ENCODE measurements around the gene MGLL.

MGLL gene

DNA sequence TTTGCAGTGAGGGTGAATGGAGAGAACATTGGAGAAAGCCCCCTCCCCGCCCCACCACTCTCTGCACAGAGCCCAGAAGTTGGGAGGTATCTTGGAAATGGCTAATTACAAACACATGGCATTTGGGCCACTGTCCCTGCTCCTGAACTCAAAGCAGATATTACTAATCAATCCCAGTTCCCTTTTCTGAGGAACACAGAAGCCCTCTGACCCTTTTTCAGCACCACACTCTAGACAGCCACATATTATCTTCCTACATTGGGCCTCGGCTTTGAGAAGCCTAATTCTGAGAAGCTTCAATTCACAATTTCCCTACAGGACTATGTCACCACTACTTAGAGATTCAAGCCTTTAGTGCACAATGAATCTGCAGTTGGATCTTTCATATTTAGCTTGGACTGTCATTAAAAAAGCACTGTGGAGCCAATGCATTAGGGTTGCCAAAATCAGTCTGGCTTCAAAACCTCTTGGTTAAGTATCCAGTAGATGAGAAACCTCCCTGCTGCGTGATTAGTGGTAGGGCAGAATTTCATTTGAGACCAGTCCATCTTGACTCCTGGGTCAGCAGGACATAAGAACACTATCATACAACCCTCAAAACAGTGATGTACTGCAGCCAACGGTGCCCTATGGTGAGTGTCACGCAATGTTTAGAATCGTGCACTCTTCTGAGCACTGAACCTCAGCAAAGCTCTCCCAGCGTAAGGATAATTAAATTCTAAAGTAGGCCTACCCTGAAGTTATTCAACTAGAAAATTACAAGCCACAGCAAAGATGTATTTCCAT is 26.1 kb downstream of the MGLL start:
- DNase-seq: no peak
- H3K4me1 ChIP-seq (ENCODE audit: control insufficient read depth, low read depth, low read length): no peaks in the 10 kb centered on the region
- H2BK120ac ChIP-seq (ENCODE audit: low read depth, low read length): no peak overlapping the region
- H3K79me2 ChIP-seq (ENCODE audit: control insufficient read depth, insufficient read depth, low read length): no peaks in the 10 kb centered on the region
- no peak overlapping the region for H4K8ac ChIP-seq (ENCODE audit: low read depth, low read length)
- no peak overlapping the region for H3K18ac ChIP-seq (ENCODE audit: low read length)
- H3K36me3 ChIP-seq (ENCODE audit: control insufficient read depth, insufficient read depth, low read length): no peaks in the 10 kb centered on the region
- H3K56ac ChIP-seq (ENCODE audit: low read length): no peak overlapping the region
- H3K4ac ChIP-seq (ENCODE audit: low read depth, low read length): no peak overlapping the region
- no peak overlapping the region for H2BK15ac ChIP-seq (replicated peaks; ENCODE audit: low read depth)
- no peak overlapping the region for H4K5ac ChIP-seq (ENCODE audit: low read length)
- H3K27ac ChIP-seq (ENCODE audit: low read depth, low read length): no peak overlapping the region
- no peaks in the 10 kb centered on the region for H3K27me3 ChIP-seq (ENCODE audit: insufficient read depth, low read length, poor library complexity)
- no peak overlapping the region for H3K9ac ChIP-seq (ENCODE audit: low read length)
- no peak overlapping the region for H3K4me3 ChIP-seq (ENCODE audit: low read length)
- no peak overlapping the region for H2BK5ac ChIP-seq (ENCODE audit: low read length)
- H2AK5ac ChIP-seq (ENCODE audit: low read length): no peak overlapping the region
- WGBS (ENCODE audit: extremely low coverage, insufficient coverage, low lambda C conversion rate): no CpG with 5 or more reads among the region's 7 CpGs
- H3K79me1 ChIP-seq (ENCODE audit: low read length): no peaks in the 10 kb centered on the region
- no peak overlapping the region for H3K4me2 ChIP-seq (ENCODE audit: low read length)
- no peak overlapping the region for H3K23ac ChIP-seq (ENCODE audit: low read length)

DNA sequence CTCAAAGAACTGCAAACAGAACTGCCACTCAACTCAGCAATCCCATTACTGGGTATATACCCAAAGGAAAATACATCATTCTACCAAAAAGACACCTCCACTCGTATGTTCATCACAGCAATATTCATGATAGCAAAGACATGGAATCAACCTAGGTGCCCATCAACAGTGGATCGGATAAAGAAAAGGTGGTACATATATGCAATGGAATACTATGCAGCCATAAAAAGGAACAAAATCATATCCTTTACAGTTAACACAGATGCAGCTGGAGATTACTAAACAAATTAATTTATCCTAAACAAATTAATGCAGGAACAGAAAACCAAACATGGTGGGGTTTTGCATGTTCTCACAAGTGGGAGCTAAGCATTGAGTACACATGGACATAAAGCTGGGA is 27.3 kb downstream of the MGLL start:
- no peak overlapping the region for H3K4me3 ChIP-seq (ENCODE audit: low read length)
- no peak overlapping the region for H4K8ac ChIP-seq (ENCODE audit: low read depth, low read length)
- H2AK5ac ChIP-seq (ENCODE audit: low read length): no peak overlapping the region
- no peak overlapping the region for H3K27ac ChIP-seq (ENCODE audit: low read depth, low read length)
- H3K56ac ChIP-seq (ENCODE audit: low read length): no peak overlapping the region
- no peaks in the 10 kb centered on the region for H3K36me3 ChIP-seq (ENCODE audit: control insufficient read depth, insufficient read depth, low read length)
- no peak overlapping the region for H2BK5ac ChIP-seq (ENCODE audit: low read length)
- no CpG with 5 or more reads among the region's 2 CpGs for whole genome bisulfite sequencing (ENCODE audit: extremely low coverage, insufficient coverage, low lambda C conversion rate)
- no peak overlapping the region for H4K5ac ChIP-seq (ENCODE audit: low read length)
- no peaks in the 10 kb centered on the region for H3K27me3 ChIP-seq (ENCODE audit: insufficient read depth, low read length, poor library complexity)
- H3K79me2 ChIP-seq (ENCODE audit: control insufficient read depth, insufficient read depth, low read length): no peaks in the 10 kb centered on the region
- no peak for DNase-seq
- no peak overlapping the region for H2BK120ac ChIP-seq (ENCODE audit: low read depth, low read length)
- H3K79me1 ChIP-seq (ENCODE audit: low read length): no peaks in the 10 kb centered on the region
- no peak overlapping the region for H3K4me2 ChIP-seq (ENCODE audit: low read length)
- H2BK15ac ChIP-seq (replicated peaks; ENCODE audit: low read depth): no peak overlapping the region
- no peak overlapping the region for H3K18ac ChIP-seq (ENCODE audit: low read length)
- no peaks in the 10 kb centered on the region for H3K4me1 ChIP-seq (ENCODE audit: control insufficient read depth, low read depth, low read length)
- no peak overlapping the region for H3K23ac ChIP-seq (ENCODE audit: low read length)
- H3K4ac ChIP-seq (ENCODE audit: low read depth, low read length): no peak overlapping the region
- no peak overlapping the region for H3K9ac ChIP-seq (ENCODE audit: low read length)

DNA sequence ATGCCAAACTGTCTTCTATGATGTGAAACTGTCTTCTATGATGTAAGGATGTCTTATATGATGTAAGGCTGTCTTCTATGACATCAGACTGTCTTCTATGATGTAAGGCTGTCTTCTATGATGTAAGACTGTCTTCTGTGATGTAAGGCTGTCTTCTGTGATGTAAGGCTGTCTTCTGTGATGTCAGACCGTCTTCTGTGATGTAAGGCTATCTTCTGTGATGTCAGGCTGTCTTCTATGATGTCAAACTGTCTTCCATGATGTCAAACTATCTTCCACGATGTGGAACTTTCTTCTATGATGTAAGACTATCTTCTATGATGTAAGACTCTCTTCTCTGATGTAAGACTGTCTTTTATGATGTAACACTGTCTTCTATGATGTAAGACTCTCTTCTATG is 27.9 kb downstream of the MGLL start:
- Histone ChIP-seq H3K4me2 (ENCODE audit: low read length) (no peak overlapping the region), H3K4me1 (ENCODE audit: control insufficient read depth, low read depth, low read length) (no peaks in the 10 kb centered on the region), H3K18ac (ENCODE audit: low read length) (no peak overlapping the region), H3K36me3 (ENCODE audit: control insufficient read depth, insufficient read depth, low read length) (no peaks in the 10 kb centered on the region), H2BK15ac (replicated peaks; ENCODE audit: low read depth) (no peak overlapping the region), H3K56ac (ENCODE audit: low read length) (no peak overlapping the region), H2BK5ac (ENCODE audit: low read length) (no peak overlapping the region), H3K79me1 (ENCODE audit: low read length) (no peaks in the 10 kb centered on the region), H4K5ac (ENCODE audit: low read length) (no peak overlapping the region), H3K4ac (ENCODE audit: low read depth, low read length) (no peak overlapping the region), H3K23ac (ENCODE audit: low read length) (no peak overlapping the region), H3K27me3 (ENCODE audit: insufficient read depth, low read length, poor library complexity) (no peaks in the 10 kb centered on the region), H2AK5ac (ENCODE audit: low read length) (no peak overlapping the region), H3K79me2 (ENCODE audit: control insufficient read depth, insufficient read depth, low read length) (no peaks in the 10 kb centered on the region), H3K4me3 (ENCODE audit: low read length) (no peak overlapping the region), H4K8ac (ENCODE audit: low read depth, low read length) (no peak overlapping the region), H3K9ac (ENCODE audit: low read length) (no peak overlapping the region), H2BK120ac (ENCODE audit: low read depth, low read length) (no peak overlapping the region), H3K27ac (ENCODE audit: low read depth, low read length) (no peak overlapping the region)
- DNase-seq: no peak
- whole genome bisulfite sequencing (ENCODE audit: extremely low coverage, insufficient coverage, low lambda C conversion rate): no CpG with 5 or more reads among the region's 2 CpGs

DNA sequence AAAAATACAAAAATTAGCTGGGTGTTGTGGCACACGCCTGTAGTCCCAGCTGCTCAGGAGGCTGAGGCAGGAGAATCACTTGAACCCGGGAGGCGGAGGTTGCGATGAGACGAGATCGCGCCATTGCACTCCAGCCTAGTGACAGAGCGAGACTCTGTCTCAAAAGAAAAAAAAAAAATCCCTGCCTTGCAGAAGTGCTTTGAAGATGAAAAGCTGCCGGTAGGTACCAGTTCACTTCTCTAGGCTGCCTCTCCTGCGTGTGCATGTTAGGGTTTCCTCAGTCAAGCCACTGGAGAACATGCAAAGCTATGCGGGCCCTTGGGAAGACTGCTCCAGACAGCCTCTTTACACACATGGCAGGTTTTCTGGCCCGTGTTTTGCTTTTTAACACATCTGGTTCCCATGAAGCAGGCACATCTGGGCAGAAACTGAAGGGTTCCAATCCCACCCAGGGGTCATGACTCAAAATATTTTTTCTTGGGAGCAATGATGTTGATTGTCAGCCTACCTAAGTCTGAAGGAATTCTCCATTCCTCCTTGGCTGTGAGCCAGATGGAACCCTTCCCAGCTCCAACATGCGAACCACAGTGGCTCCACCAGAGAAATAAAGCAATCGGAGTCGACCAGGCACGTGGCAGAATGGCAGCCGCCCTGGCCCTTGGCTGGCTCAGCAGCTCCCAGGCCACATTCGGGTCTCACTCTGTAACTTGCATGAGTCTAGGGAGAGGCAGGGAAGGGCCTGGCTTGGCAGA is 29.6 kb downstream of the MGLL start:
- no peak overlapping the region for H3K4ac ChIP-seq (ENCODE audit: low read depth, low read length)
- H3K9ac ChIP-seq (ENCODE audit: low read length): no peak overlapping the region
- H3K18ac ChIP-seq (ENCODE audit: low read length): no peak overlapping the region
- no peak overlapping the region for H2BK5ac ChIP-seq (ENCODE audit: low read length)
- no peak overlapping the region for H4K8ac ChIP-seq (ENCODE audit: low read depth, low read length)
- no peak for DNase-seq
- H3K4me2 ChIP-seq (ENCODE audit: low read length): no peak overlapping the region
- no peaks in the 10 kb centered on the region for H3K79me2 ChIP-seq (ENCODE audit: control insufficient read depth, insufficient read depth, low read length)
- H3K23ac ChIP-seq (ENCODE audit: low read length): no peak overlapping the region
- no peak overlapping the region for H3K56ac ChIP-seq (ENCODE audit: low read length)
- no peaks in the 10 kb centered on the region for H3K79me1 ChIP-seq (ENCODE audit: low read length)
- no peak overlapping the region for H3K4me3 ChIP-seq (ENCODE audit: low read length)
- no peak overlapping the region for H2BK15ac ChIP-seq (replicated peaks; ENCODE audit: low read depth)
- no CpG with 5 or more reads among the region's 18 CpGs for WGBS (ENCODE audit: extremely low coverage, insufficient coverage, low lambda C conversion rate)
- H3K36me3 ChIP-seq (ENCODE audit: control insufficient read depth, insufficient read depth, low read length): no peaks in the 10 kb centered on the region
- no peaks in the 10 kb centered on the region for H3K27me3 ChIP-seq (ENCODE audit: insufficient read depth, low read length, poor library complexity)
- H3K27ac ChIP-seq (ENCODE audit: low read depth, low read length): no peak overlapping the region
- no peaks in the 10 kb centered on the region for H3K4me1 ChIP-seq (ENCODE audit: control insufficient read depth, low read depth, low read length)
- no peak overlapping the region for H4K5ac ChIP-seq (ENCODE audit: low read length)
- no peak overlapping the region for H2AK5ac ChIP-seq (ENCODE audit: low read length)
- H2BK120ac ChIP-seq (ENCODE audit: low read depth, low read length): no peak overlapping the region

DNA sequence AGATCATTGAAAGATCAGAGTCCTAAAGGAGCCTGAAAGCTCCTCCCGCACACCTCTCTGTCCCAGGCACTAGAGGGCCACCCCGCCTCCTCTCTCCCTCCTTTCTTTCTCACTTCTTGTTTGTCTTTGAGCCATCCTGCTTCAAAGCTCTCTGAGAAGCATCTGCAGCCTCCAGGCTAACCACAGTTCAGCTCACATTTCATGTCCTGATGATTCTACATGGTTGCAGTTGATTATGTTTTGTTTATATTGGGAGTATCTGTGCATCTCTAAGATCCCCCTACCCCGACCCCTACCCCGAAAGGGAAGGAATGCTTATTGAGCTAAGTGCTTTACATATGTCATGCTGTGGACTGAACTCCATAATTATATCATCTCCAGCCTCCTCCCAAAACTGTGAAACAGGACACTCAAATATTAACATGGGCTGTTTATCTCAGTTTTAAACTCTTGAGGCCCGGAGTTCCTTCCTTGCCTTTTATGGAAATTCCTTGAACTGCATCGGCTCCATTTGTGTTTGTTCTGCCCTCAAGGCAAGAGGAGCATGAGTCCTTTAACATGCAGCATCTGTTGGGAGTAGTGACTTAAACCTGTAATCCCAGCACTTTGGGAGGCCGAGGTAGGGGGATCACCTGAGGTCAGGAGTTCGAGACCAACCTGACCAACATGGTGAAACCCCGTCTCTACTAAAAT is 30.9 kb downstream of the MGLL start:
- no peaks in the 10 kb centered on the region for H3K79me1 ChIP-seq (ENCODE audit: low read length)
- no peak overlapping the region for H2BK15ac ChIP-seq (replicated peaks; ENCODE audit: low read depth)
- no CpG with 5 or more reads among the region's 9 CpGs for WGBS (ENCODE audit: extremely low coverage, insufficient coverage, low lambda C conversion rate)
- no peak overlapping the region for H4K8ac ChIP-seq (ENCODE audit: low read depth, low read length)
- H3K9ac ChIP-seq (ENCODE audit: low read length): no peak overlapping the region
- no peak overlapping the region for H2BK120ac ChIP-seq (ENCODE audit: low read depth, low read length)
- no peaks in the 10 kb centered on the region for H3K27me3 ChIP-seq (ENCODE audit: insufficient read depth, low read length, poor library complexity)
- H3K27ac ChIP-seq (ENCODE audit: low read depth, low read length): no peak overlapping the region
- H3K36me3 ChIP-seq (ENCODE audit: control insufficient read depth, insufficient read depth, low read length): no peaks in the 10 kb centered on the region
- H2AK5ac ChIP-seq (ENCODE audit: low read length): no peak overlapping the region
- no peak overlapping the region for H3K18ac ChIP-seq (ENCODE audit: low read length)
- no peak overlapping the region for H4K5ac ChIP-seq (ENCODE audit: low read length)
- no peak overlapping the region for H3K56ac ChIP-seq (ENCODE audit: low read length)
- no peak overlapping the region for H3K4me3 ChIP-seq (ENCODE audit: low read length)
- no peaks in the 10 kb centered on the region for H3K79me2 ChIP-seq (ENCODE audit: control insufficient read depth, insufficient read depth, low read length)
- no peak overlapping the region for H3K23ac ChIP-seq (ENCODE audit: low read length)
- H3K4me2 ChIP-seq (ENCODE audit: low read length): no peak overlapping the region
- no peak overlapping the region for H3K4ac ChIP-seq (ENCODE audit: low read depth, low read length)
- no peak overlapping the region for H2BK5ac ChIP-seq (ENCODE audit: low read length)
- peak; percentile 75 for DNase-seq
- H3K4me1 ChIP-seq (ENCODE audit: control insufficient read depth, low read depth, low read length): no peaks in the 10 kb centered on the region

Measured in mesendoderm (in vitro differentiated cells).